RWPE2 (cell line): ENCODE measurements around the gene IBSP.

ENCODE experiments used
- ATAC-seq: fragments of 200-7000 bp; cut with Tn5 transposase; 3 replicates; pipeline ENCODE4 v1.9.1; 2021; ENCODE audit warnings: low read depth
- DNase-seq: peaks from one replicate; pipeline ENCODE4 v3.0.0-alpha.2; 2020; ENCODE audit warnings: low spot score
- H3K27ac ChIP-seq: fragments of 450-650 bp; 2 replicates; pipeline ENCODE4 v1.5.1; 2017; ENCODE audit warnings: mild to moderate bottlenecking; ENCODE audit not compliant: poor library complexity, severe bottlenecking
- H3K27me3 ChIP-seq: fragments of 250-450 bp; sonication (Bioruptor Pico); 2 replicates; pipeline ENCODE4 v1.5.1; 2021; ENCODE audit warnings: mild to moderate bottlenecking, moderate library complexity; ENCODE audit not compliant: insufficient read depth, poor library complexity, severe bottlenecking
- H3K36me3 ChIP-seq: fragments of 250-450 bp; sonication (Bioruptor Pico); 2 replicates; pipeline ENCODE4 v1.5.1; 2020; ENCODE audit warnings: low read depth, mild to moderate bottlenecking, moderate library complexity
- H3K4me1 ChIP-seq: fragments of 250-450 bp; sonication (Bioruptor Pico); 2 replicates; pipeline ENCODE4 v1.5.1; 2021; ENCODE audit warnings: mild to moderate bottlenecking, moderate library complexity; ENCODE audit not compliant: insufficient read depth, poor library complexity, severe bottlenecking
- H3K4me3 ChIP-seq: fragments of 250-450 bp; sonication (Bioruptor Pico); 2 replicates; pipeline ENCODE4 v1.5.1; 2021; ENCODE audit warnings: mild to moderate bottlenecking, moderate library complexity; ENCODE audit not compliant: severe bottlenecking
- H3K9me3 ChIP-seq: fragments of 250-450 bp; sonication (Bioruptor Pico); 2 replicates; pipeline ENCODE4 v1.5.1; 2021; ENCODE audit warnings: mild to moderate bottlenecking, moderate library complexity; ENCODE audit not compliant: severe bottlenecking
- CTCF ChIP-seq: fragments of 450-650 bp; IDR thresholded peaks from one replicate; pipeline ENCODE4 v1.5.1; 2017; ENCODE audit warnings: mild to moderate bottlenecking, moderate library complexity; ENCODE audit not compliant: poor library complexity, severe bottlenecking

The IBSP gene

GRCh38 chr4:87823200-87823599 is 23.8 kb downstream of the IBSP start:
- no peak for DNase-seq
- ATAC-seq, result no peak
- no peaks in the 10 kb centered on the region for H3K36me3 ChIP-seq
- no peak overlapping the region for H3K4me3 ChIP-seq
- no peak for TF ChIP-seq CTCF
- peaks cover 10% of the 10 kb centered on the region for H3K4me1 ChIP-seq
- no peak overlapping the region for H3K27ac ChIP-seq
- no peaks in the 10 kb centered on the region for H3K9me3 ChIP-seq
- H3K27me3 ChIP-seq, result no peaks in the 10 kb centered on the region

- no peak for TF ChIP-seq CTCF
- H3K36me3 ChIP-seq, result no peaks in the 10 kb centered on the region
- ATAC-seq (no peak), DNase-seq (no peak)
- H3K27ac ChIP-seq, result no peak overlapping the region
- H3K4me1 ChIP-seq, result peaks cover 10% of the 10 kb centered on the region
- no peaks in the 10 kb centered on the region for H3K27me3 ChIP-seq
- H3K9me3 ChIP-seq, result no peaks in the 10 kb centered on the region
- no peak overlapping the region for H3K4me3 ChIP-seq
Observed at GRCh38 chr4:87823724-87824123, 24.4 kb downstream of the IBSP start.

DNA sequence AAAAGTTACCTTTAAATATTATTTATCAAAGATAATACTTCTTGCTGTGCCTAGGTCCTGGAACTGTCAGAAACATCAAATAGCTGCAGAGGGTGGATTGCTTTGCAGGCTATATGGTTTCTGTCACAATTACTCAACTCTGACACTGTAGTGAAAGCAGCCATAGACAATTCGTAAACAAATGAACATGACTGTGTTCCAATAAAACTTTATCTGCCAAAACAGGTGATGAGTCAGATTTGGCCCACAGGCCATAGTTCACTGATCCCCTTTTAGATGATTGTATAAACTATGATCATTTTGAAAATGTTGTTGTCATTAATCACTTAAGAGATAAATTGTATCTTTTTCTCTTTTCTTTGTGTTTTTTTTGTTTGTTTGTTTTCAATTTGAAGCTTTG is 25.0 kb downstream of the IBSP start:
- ATAC-seq, result 0 out of 3 replicates have a peak, but pooled peaks have one; percentile 17
- Histone ChIP-seq H3K4me1 (peaks cover 5% of the 10 kb centered on the region), H3K36me3 (no peaks in the 10 kb centered on the region), H3K4me3 (no peak overlapping the region), H3K27ac (no peak overlapping the region), H3K9me3 (no peaks in the 10 kb centered on the region), H3K27me3 (no peaks in the 10 kb centered on the region)
- no peak for DNase-seq
- no peak for TF ChIP-seq CTCF

GRCh38 chr4:87832669-87833068 is 33.3 kb downstream of the IBSP start, which contains the start of gene MEPE:
TSS of gene MEPE (plus strand) at chr4:87832969. CDS start at chr4:87834715, 1,746 bp downstream.
- no peak for ATAC-seq
- DNase-seq, result no peak
- Histone ChIP-seq H3K36me3 (no peaks in the 10 kb centered on the region), H3K4me3 (no peak within 1 kb of the TSS), H3K9me3 (no peaks in the 10 kb centered on the region), H3K27ac (no peak within 1 kb of the TSS), H3K27me3 (no peaks in the 10 kb centered on the region), H3K4me1 (no peaks in the 10 kb centered on the region)
- TF ChIP-seq CTCF, result no peak

GRCh38 chr4:87834401-87834800 is 35.0 kb downstream of the IBSP start:
- Histone ChIP-seq H3K27ac (no peak overlapping the region), H3K27me3 (no peaks in the 10 kb centered on the region), H3K36me3 (no peaks in the 10 kb centered on the region), H3K4me1 (no peaks in the 10 kb centered on the region), H3K9me3 (no peaks in the 10 kb centered on the region), H3K4me3 (no peak overlapping the region)
- ATAC-seq (no peak), DNase-seq (no peak)
- no peak for TF ChIP-seq CTCF
